T-cell (primary cell): ENCODE data around the gene WASL. TPM values are rescaled to one million over a fixed set of nuclear protein-coding genes. Genes with fewer than 3 reads are reported as not detected.

Experiments used
- ATAC-seq, 4 experiments: fragments of 200-7000 bp in 3 of 4; fragments of 150-1000 bp in 1 of 4; cut with Tn5 transposase; replicated peaks in 1 of 4; 1 replicate in 3 of 4; 2 replicates in 1 of 4; pipeline ENCODE4 v1.10.0; 2021; ENCODE audit warnings: moderate library complexity in 3 of 4, mild to moderate bottlenecking in 2 of 4, moderate number of reproducible peaks in 1 of 4
- CTCF ChIA-PET, 2 donors: fragments of 300-600 bp; sonication (Branson Sonifier 250); formaldehyde crosslinking; loops; one replicate each; lab custom pipeline; 2022; ENCODE audit warnings: antibody characterized with exemption in 2 of 2; lab: Charles Lee
- POLR2A ChIA-PET, 2 donors: fragments of 300-600 bp; sonication (Branson Sonifier 250); formaldehyde crosslinking; loops; one replicate each; lab custom pipeline; 2022; ENCODE audit warnings: antibody characterized with exemption in 2 of 2; lab: Charles Lee
- DNase-seq, 35 experiments: peaks; one replicate each; pipeline versions ENCODE4 v3.0.0 to v3.0.0-alpha.2; 2013 to 2023
- H3K27ac ChIP-seq: one replicate; pipeline ENCODE4 v1.5.1; 2013; ENCODE audit warnings: low read length
- H3K27me3 ChIP-seq, 2 experiments: replicated peaks in 1 of 2; 1 replicate in 1 of 2; 2 replicates in 1 of 2; pipeline versions ENCODE4 v1.6.1 to v1.7.0; 2013; ENCODE audit warnings: low read length in 1 of 2, mixed read lengths in 1 of 2; ENCODE audit not compliant: control insufficient read depth in 2 of 2, insufficient read depth in 2 of 2; ENCODE audit errors: extremely low read depth in 1 of 2
- H3K36me3 ChIP-seq, 2 donors: 1 replicate in 1 of 2; 2 replicates in 1 of 2; pipeline versions ENCODE4 v1.6.1 to v1.7.0; 2013; ENCODE audit warnings: low read length in 1 of 2; ENCODE audit not compliant: control insufficient read depth in 2 of 2, insufficient read depth in 1 of 2; ENCODE audit errors: extremely low read depth in 1 of 2
- H3K4me1 ChIP-seq, 2 experiments: 1 replicate in 1 of 2; 2 replicates in 1 of 2; pipeline versions ENCODE4 v1.6.1 to v1.7.0; 2013; ENCODE audit warnings: low read length in 2 of 2, mixed read lengths in 1 of 2; ENCODE audit not compliant: insufficient read depth in 2 of 2, control insufficient read depth in 1 of 2; ENCODE audit errors: extremely low read depth in 1 of 2
- H3K4me3 ChIP-seq, 2 donors: 1 replicate in 1 of 2; 2 replicates in 1 of 2; pipeline versions ENCODE4 v1.5.1 to v1.7.0; 2013; ENCODE audit warnings: mild to moderate bottlenecking in 2 of 2, low read length in 1 of 2, moderate library complexity in 1 of 2; ENCODE audit not compliant: control insufficient read depth in 1 of 2; ENCODE audit errors: extremely low read depth in 1 of 2
- H3K9me3 ChIP-seq: 2 replicates; pipeline ENCODE4 v1.7.0; 2013
- H3K27ac Mint-ChIP-seq, 2 donors: one replicate each; pipeline ENCODE4 v1.8.0; 2020 to 2021; ENCODE audit warnings: mild to moderate bottlenecking in 2 of 2, mixed read lengths in 2 of 2
- H3K27me3 Mint-ChIP-seq, 2 donors: one replicate each; pipeline ENCODE4 v1.8.0; 2021 to 2022; ENCODE audit warnings: mixed read lengths in 2 of 2
- H3K36me3 Mint-ChIP-seq: one replicate; pipeline ENCODE4 v1.8.0; 2021; ENCODE audit warnings: mixed read lengths
- H3K4me1 Mint-ChIP-seq, 3 donors: one replicate each; pipeline ENCODE4 v1.8.0; 2020 to 2022; ENCODE audit warnings: mixed read lengths in 3 of 3, mild to moderate bottlenecking in 1 of 3
- H3K4me3 Mint-ChIP-seq, 3 donors: one replicate each; pipeline ENCODE4 v1.8.0; 2020 to 2022; ENCODE audit warnings: mild to moderate bottlenecking in 3 of 3, mixed read lengths in 3 of 3, moderate library complexity in 3 of 3
- H3K9me3 Mint-ChIP-seq, 3 donors: one replicate each; pipeline ENCODE4 v1.8.0; 2020 to 2022; ENCODE audit warnings: mixed read lengths in 3 of 3
- WGBS: methylation state at CpG from one replicate; pipeline ENCODE4 v1.1.5; 2013; ENCODE audit warnings: missing lambda C conversion rate; ENCODE audit not compliant: insufficient coverage; 5-methylcytosine and 5-hydroxymethylcytosine counted together
- total RNA-seq, 35 experiments: library from RNA in 6 of 35; stranded (reverse) in 6 of 35; fragments of 120-200 nt in 1 of 35; gene quantifications; one replicate each; pipeline versions ENCODE4 v1.2.1 to v1.2.4 and lab custom pipeline; 2013 to 2026

Gene WASL
- total RNA-seq, 5 donors from 2014 or later (not counting 1 experiment from before 2014, with no cell fraction given), result 9.1 to 12.2 (median 9.8) TPM

DNA sequence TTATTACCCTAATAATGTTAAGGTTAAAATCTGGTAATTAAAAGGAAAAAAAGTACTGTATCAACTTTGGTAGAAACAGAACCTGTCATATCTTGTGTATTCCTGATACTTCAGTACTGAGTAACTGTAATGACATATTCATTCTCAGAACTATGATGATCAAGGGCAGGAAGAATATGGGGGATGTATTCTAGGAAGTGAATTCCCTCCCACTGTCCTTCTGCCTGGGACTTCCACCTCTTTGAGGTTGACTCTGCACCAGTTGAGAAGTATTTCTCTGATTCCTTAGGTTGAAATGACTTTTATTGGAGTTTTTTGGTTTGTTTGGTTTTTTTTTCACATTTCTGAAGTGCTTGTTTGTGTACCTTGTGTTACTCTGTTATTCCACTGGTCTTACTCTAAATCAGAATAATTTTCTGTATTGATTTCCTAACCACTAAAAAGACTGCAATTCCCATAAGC, 36.9 kb downstream of the WASL start:
- ChIA-PET POLR2A (no interaction called here), CTCF (interaction anchor here in 1 of 2 donors (0.5 to 1.0 kb wide), 2 partner anchors 46 to 155 kb away, joined by 4 read pairs; no protein-coding TSS in a partner anchor)
- peaks cover 18% of the 10 kb centered on the region for H3K36me3 Mint-ChIP-seq
- peaks cover 0 to 8% of the 10 kb centered on the region in 2 donors for H3K36me3 ChIP-seq
- H3K9me3 Mint-ChIP-seq, result no peaks in the 10 kb centered on the region
- H3K4me3 Mint-ChIP-seq, result peak overlapping the region in 1 of 3 donors; percentile 32
- no peaks in the 10 kb centered on the region for H3K27me3 Mint-ChIP-seq
- H3K27me3 ChIP-seq, result no peaks in the 10 kb centered on the region
- no peak for DNase-seq
- H3K27ac Mint-ChIP-seq, result peak overlapping the region in 1 of 2 donors; percentile 38
- ATAC-seq, result peak in 1 of 4 experiments; percentile 54
- H3K4me1 ChIP-seq, result peaks cover 7 to 11% of the 10 kb centered on the region in 2 experiments
- no peak overlapping the region for H3K27ac ChIP-seq
- no peaks in the 10 kb centered on the region for H3K9me3 ChIP-seq
- peaks cover 57 to 68% (median 65%) of the 10 kb centered on the region in 3 donors for H3K4me1 Mint-ChIP-seq
- H3K4me3 ChIP-seq, result no peak overlapping the region

DNA sequence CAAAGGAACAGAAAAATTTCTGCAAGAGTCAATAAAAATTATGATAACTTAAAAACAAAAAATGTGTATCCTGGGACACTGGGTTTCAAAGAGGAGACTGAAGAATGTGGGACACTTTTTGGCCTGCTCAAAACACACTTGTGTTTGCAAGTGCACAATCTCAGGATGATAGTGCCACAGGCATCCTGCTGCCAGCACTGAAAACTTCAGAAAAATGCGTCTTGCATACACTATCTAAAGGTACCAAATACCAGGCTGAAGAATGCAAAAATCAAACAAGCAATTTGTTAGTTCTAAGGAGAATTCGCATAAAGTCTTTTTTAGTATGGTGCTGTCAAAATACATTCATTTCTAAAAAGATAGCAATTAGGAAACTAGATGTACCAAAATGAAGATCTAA, 38.1 kb downstream of the WASL start:
- Mint-ChIP-seq H3K9me3 (no peaks in the 10 kb centered on the region), H3K36me3 (peaks cover 25% of the 10 kb centered on the region), H3K4me3 (no peak overlapping the region), H3K27ac (peak overlapping the region in 1 of 2 donors; percentile 34), H3K4me1 (peaks cover 49 to 59% (median 54%) of the 10 kb centered on the region in 3 donors), H3K27me3 (no peaks in the 10 kb centered on the region)
- ATAC-seq, result no peak
- WGBS, result 0% methylated on average over 1 of the region's 2 CpGs
- DNase-seq, result no peak
- Histone ChIP-seq H3K27me3 (no peaks in the 10 kb centered on the region), H3K4me1 (peaks cover 7 to 11% of the 10 kb centered on the region in 2 experiments), H3K9me3 (no peaks in the 10 kb centered on the region), H3K27ac (no peak overlapping the region), H3K36me3 (peaks cover 0 to 11% of the 10 kb centered on the region in 2 donors), H3K4me3 (no peak overlapping the region)
- POLR2A ChIA-PET, result no interaction called here
- CTCF ChIA-PET, result no interaction called here

DNA sequence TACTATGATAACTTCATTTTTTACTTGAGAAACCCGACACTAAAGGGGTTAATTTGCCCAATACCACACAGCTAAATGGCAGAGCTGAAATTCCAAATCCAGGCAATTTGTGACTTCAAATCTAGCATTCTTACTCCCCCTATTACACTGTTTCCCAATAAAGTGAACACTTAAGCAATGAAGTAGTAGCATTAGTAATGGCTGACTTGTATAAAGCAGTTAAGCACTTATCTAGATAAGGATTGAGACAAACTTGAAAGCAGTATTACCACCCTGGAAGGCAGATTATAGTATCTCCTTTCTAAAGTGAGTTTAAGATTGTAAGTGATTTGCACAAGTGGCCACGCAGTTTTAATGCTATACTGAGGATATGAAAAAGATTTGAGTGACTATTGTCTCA, 39.3 kb downstream of the WASL start:
- H3K27ac ChIP-seq, result no peak overlapping the region
- no peaks in the 10 kb centered on the region for H3K27me3 ChIP-seq
- peaks cover 0 to 20% of the 10 kb centered on the region in 2 donors for H3K36me3 ChIP-seq
- WGBS, result no CpG with 5 or more reads among the region's 2 CpGs
- no peaks in the 10 kb centered on the region for H3K9me3 ChIP-seq
- H3K4me1 Mint-ChIP-seq, result peaks cover 38 to 47% (median 42%) of the 10 kb centered on the region in 3 donors
- POLR2A ChIA-PET, result no interaction called here
- DNase-seq (no peak), ATAC-seq (no peak)
- no peak overlapping the region for H3K4me3 ChIP-seq
- H3K27me3 Mint-ChIP-seq, result no peaks in the 10 kb centered on the region
- H3K36me3 Mint-ChIP-seq, result peaks cover 29% of the 10 kb centered on the region
- H3K4me1 ChIP-seq, result peaks cover 7 to 11% of the 10 kb centered on the region in 2 experiments
- no peak overlapping the region for H3K4me3 Mint-ChIP-seq
- CTCF ChIA-PET, result interaction anchor here in 1 of 2 donors (0.9 kb wide), 1 partner anchor 217 kb away, joined by 4 read pairs; no protein-coding TSS in a partner anchor
- no peaks in the 10 kb centered on the region for H3K9me3 Mint-ChIP-seq
- H3K27ac Mint-ChIP-seq, result no peak overlapping the region

DNA sequence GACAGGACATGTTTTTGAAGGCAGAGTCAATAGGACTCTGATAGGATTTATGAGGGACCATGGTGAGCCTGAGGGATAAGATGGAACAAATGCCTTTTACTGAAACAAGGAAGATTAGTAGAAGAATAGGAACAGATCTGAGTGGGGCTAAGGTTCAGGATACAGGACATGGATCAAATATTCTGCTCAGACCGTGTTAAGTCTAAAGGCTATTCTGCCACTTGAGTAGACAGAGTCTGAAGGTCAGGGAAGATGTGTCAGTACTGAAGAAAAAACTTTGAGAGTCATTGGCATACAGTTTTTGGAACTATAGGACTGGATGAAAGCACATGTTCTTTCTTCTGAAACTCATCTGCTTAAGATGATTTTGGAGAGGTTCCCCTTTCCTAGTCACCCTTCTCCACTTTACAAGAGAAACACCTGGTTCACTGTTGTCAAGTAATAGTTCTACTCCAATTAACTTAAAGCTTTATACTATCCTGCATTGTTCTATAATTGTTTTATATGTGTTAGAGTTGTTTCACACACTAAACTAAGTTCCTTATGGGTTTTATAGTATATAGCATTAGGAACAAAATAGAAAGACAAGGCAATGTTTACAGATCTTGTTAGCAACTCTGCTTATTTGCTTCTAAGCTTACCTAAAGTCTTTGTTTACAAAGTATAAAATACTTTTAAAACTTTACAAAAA, 43.4 kb downstream of the WASL start:
- ATAC-seq (no peak), DNase-seq (no peak)
- H3K27ac ChIP-seq, result no peak overlapping the region
- no peaks in the 10 kb centered on the region for H3K4me1 ChIP-seq
- H3K9me3 Mint-ChIP-seq, result no peaks in the 10 kb centered on the region
- no peaks in the 10 kb centered on the region for H3K27me3 ChIP-seq
- ChIA-PET POLR2A (no interaction called here), CTCF (interaction anchor here in 1 of 2 donors (0.6 kb wide), 1 partner anchor 214 kb away, joined by 3 read pairs; no protein-coding TSS in a partner anchor)
- H3K27me3 Mint-ChIP-seq, result no peaks in the 10 kb centered on the region
- peaks cover 2 to 9% (median 2%) of the 10 kb centered on the region in 3 donors for H3K4me1 Mint-ChIP-seq
- peak overlapping the region in 1 of 2 donors; percentile 18 for H3K27ac Mint-ChIP-seq
- no peak overlapping the region for H3K4me3 Mint-ChIP-seq
- no peaks in the 10 kb centered on the region for H3K9me3 ChIP-seq
- H3K36me3 Mint-ChIP-seq, result peaks cover 29% of the 10 kb centered on the region
- 100% methylated on average over 1 of the region's 1 CpG for WGBS
- peaks cover 0 to 22% of the 10 kb centered on the region in 2 donors for H3K36me3 ChIP-seq
- H3K4me3 ChIP-seq, result no peak overlapping the region

DNA sequence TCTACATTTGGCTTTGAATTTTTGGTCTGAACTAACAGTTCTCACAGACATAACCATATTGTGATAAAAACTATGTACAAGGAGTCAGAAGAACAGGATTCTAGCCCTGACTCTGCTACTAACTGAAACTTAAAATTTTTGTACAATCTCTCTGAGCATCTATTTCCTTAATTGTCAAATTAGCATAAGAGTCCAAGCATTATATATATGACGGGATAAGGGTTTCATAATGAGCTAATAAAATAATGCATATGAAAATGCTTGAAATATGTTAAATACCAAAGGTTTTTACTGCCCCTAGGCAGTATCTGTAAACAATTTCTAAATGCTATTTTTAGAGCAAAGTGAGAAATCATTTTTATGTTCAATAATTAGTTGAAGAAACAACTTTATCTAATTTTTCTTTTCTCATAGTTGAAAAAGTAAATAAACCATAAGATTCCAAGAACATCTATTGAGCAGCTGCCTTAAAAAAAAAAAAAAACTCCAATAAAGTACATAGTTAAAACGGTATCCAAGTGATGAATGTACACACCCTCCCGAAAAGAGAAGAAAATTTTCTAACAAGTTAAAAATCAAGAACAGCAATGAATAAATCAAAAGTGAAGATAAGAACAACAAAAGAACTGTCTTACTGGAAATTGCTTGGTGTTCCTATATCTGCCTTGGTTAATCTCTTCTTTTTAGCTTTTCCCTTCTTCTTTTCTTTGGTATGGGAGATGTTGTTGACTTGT, 52.7 kb downstream of the WASL start:
- H3K36me3 ChIP-seq, result peaks cover 0 to 29% of the 10 kb centered on the region in 2 donors

DNA sequence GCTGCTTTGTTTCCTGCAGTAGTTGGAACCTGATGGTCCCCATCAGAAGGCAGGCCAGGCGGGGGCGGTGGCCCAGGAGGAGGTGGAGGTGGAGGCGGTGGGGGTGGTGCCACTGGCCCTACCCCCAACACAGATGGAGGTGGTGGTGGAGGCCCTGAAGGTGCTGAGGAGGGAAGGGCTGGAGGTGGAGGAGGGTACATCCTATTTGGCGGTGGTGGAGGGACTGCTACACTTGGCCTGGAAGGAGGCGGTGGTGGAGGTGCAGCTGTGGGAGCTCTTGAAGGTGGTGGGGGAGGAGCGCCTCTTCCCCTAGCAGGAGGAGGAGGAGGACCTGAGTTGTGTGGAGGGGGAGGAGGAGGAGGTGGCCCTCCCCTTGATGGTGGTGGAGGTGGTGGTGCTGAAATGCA, 56.3 kb downstream of the WASL start:
- Mint-ChIP-seq H3K4me3 (no peak overlapping the region), H3K4me1 (no peaks in the 10 kb centered on the region), H3K36me3 (peaks cover 33% of the 10 kb centered on the region), H3K27ac (no peak overlapping the region), H3K27me3 (no peaks in the 10 kb centered on the region), H3K9me3 (no peaks in the 10 kb centered on the region)
- H3K4me1 ChIP-seq, result no peaks in the 10 kb centered on the region
- no peaks in the 10 kb centered on the region for H3K9me3 ChIP-seq
- CTCF ChIA-PET, result interaction anchor here in 1 of 2 donors (0.6 to 2.0 kb wide), 3 partner anchors 10 to 1499 kb away, joined by 3 to 4 read pairs (median 4); no protein-coding TSS in a partner anchor
- H3K36me3 ChIP-seq, result peaks cover 0 to 44% of the 10 kb centered on the region in 2 donors
- 100% methylated on average over 3 of the region's 6 CpGs for WGBS
- no peak for DNase-seq
- no peak overlapping the region for H3K4me3 ChIP-seq
- H3K27ac ChIP-seq, result no peak overlapping the region
- POLR2A ChIA-PET, result no interaction called here
- no peak for ATAC-seq
- no peaks in the 10 kb centered on the region for H3K27me3 ChIP-seq

More for the DNA sequence above, 52.7 kb downstream of the WASL start:
- CTCF ChIA-PET, result interaction anchor here (0.6 to 1.4 kb wide), 4 partner anchors 9 to 549 kb away, joined by 4 to 6 read pairs (median 6); no protein-coding TSS in a partner anchor
- ATAC-seq (no peak), DNase-seq (no peak)
- Histone ChIP-seq H3K4me1 (no peaks in the 10 kb centered on the region), H3K27me3 (no peaks in the 10 kb centered on the region), H3K27ac (no peak overlapping the region), H3K4me3 (no peak overlapping the region), H3K9me3 (no peaks in the 10 kb centered on the region)
- Mint-ChIP-seq H3K4me3 (no peak overlapping the region), H3K36me3 (peaks cover 30% of the 10 kb centered on the region), H3K27me3 (no peaks in the 10 kb centered on the region), H3K27ac (no peak overlapping the region), H3K4me1 (no peaks in the 10 kb centered on the region), H3K9me3 (no peaks in the 10 kb centered on the region)
- no CpG with 5 or more reads among the region's 3 CpGs for WGBS
- POLR2A ChIA-PET, result no interaction called here
